Measurements from ENCODE around the gene RAD51B. TPM values are rescaled to one million over a fixed set of nuclear protein-coding genes. Genes with fewer than 3 reads are reported as not detected.

Gene RAD51B
- total RNA-seq, 6 donors from 2014 or later, result 10.6 to 63.9 (median 18.4) TPM

DNA sequence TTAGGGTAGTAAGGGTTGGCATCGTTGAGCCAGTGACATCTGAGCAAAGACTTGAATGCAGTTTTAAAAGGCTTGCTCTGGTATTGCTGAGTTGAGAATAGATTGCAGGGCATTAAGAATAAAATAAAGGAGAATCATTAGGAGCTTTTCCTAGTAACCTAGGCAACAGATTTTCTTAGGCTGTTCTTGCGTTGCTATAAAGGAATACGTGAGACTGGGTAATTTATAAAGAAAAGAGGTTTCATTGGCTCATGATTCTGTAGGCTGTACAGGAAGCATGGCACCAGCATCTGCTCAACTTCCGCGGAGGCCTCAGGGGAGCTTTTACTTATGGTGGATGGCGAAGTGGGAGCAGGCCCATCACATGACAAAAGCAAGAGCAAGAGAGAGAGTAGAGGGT lies 97.4 kb downstream of the RAD51B start:
- 92 to 93% methylated on average over 6 of the region's 6 CpGs for WGBS, 2 donors
- no peak overlapping the region for H3K27ac ChIP-seq

DNA sequence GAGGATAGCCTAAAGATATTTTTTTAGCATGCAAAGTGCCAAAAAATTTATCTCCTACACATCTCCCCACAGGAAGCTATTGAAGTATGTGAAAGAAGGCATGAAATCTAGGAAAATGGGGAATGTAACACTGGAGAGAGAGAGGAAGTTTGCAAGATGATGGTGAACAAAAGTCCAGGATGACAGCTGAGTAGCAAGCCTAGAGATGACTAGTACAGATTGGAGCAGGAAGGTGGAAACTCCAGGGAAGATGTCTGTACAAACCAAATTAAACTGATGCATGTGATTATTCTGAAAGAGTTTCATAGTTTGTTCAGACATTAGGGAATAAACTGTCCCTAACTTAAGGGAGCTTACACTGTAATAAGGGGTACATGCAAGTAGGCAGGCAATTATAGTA lies 99.3 kb downstream of the RAD51B start:
- H3K27me3 ChIP-seq, result no peaks in the 10 kb centered on the region
- ATAC-seq (ENCODE audit: low FRiP score in 2 of 2), result no peak

More for the DNA sequence above, 97.4 kb downstream of the RAD51B start:
- Histone ChIP-seq H3K4me1 (peaks cover 0 to 5% (median 0%) of the 10 kb centered on the region in 4 donors), H3K27me3 (no peaks in the 10 kb centered on the region), H3K36me3 (no peaks in the 10 kb centered on the region), H3K9me3 (no peaks in the 10 kb centered on the region), H3K4me3 (no peak overlapping the region)
- no peak for DNase-seq
- no peak for ATAC-seq (ENCODE audit: low FRiP score in 2 of 2)
- TF ChIP-seq, protein P1, sequence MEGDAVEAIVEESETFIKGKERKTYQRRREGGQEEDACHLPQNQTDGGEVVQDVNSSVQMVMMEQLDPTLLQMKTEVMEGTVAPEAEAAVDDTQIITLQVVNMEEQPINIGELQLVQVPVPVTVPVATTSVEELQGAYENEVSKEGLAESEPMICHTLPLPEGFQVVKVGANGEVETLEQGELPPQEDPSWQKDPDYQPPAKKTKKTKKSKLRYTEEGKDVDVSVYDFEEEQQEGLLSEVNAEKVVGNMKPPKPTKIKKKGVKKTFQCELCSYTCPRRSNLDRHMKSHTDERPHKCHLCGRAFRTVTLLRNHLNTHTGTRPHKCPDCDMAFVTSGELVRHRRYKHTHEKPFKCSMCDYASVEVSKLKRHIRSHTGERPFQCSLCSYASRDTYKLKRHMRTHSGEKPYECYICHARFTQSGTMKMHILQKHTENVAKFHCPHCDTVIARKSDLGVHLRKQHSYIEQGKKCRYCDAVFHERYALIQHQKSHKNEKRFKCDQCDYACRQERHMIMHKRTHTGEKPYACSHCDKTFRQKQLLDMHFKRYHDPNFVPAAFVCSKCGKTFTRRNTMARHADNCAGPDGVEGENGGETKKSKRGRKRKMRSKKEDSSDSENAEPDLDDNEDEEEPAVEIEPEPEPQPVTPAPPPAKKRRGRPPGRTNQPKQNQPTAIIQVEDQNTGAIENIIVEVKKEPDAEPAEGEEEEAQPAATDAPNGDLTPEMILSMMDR (IDR thresholded peaks at IDR 0.05), result no peak
- TF ChIP-seq EP300 (IDR thresholded peaks at IDR 0.05) (no peak), POLR2A (IDR thresholded peaks at IDR 0.05) (no peak), POLR2AphosphoS5 (IDR thresholded peaks at IDR 0.05) (no peak)

DNA sequence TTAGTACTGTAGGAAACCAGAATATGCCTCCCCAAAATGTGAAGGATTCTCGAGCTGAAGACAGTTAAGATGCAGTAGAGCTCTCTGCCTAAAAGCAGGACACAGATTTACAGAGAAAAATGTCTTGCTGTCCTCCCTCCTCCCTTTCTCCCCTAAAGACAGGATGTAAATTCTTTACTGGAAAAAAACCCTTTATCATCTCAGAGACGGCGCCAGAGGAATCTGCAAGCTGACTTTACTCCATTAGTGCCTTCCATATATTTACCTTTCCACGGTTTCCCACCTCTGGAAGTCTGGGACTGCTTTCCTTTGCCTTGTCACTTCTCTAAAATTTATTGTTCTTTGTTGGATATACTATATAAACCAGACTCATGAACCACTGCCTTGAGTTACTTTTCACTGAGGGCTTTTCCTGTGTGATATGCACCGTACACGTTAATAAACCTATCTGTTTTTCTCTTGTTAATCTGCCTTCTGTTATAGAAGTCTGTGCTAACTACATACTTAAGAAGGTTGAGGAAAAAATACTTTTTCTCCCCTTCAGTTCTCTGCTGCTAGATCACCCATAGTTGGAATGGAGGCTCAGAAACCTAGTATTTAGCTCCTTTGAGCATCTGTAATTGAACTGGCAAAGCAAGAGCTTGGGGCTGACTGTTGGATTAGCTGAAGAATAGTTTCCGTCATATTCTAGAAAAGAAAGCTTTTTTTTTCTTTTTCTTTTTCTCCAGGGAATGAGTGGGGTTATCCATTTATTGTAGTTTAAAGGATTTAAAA lies 99.9 kb downstream of the RAD51B start:
- WGBS, 2 donors, result 64% methylated on average over 7 of the region's 7 CpGs
- H3K9me3 ChIP-seq, result no peaks in the 10 kb centered on the region
- H3K4me3 ChIP-seq, result no peak overlapping the region
- TF ChIP-seq POLR2AphosphoS5 (IDR thresholded peaks at IDR 0.05) (no peak), POLR2A (IDR thresholded peaks at IDR 0.05) (no peak), EP300 (IDR thresholded peaks at IDR 0.05) (no peak)
- TF ChIP-seq, protein P1 (IDR thresholded peaks at IDR 0.05), result no peak
- DNase-seq (no peak), ATAC-seq (ENCODE audit: low FRiP score in 2 of 2) (no peak)
- peaks cover 0 to 5% (median 0%) of the 10 kb centered on the region in 4 donors for H3K4me1 ChIP-seq
- no peaks in the 10 kb centered on the region for H3K27me3 ChIP-seq
- no peak overlapping the region for H3K27ac ChIP-seq
- no peaks in the 10 kb centered on the region for H3K36me3 ChIP-seq

More for the DNA sequence above, 99.3 kb downstream of the RAD51B start:
- H3K36me3 ChIP-seq, result no peaks in the 10 kb centered on the region
- peaks cover 0 to 5% (median 0%) of the 10 kb centered on the region in 4 donors for H3K4me1 ChIP-seq
- TF ChIP-seq, protein P1 (IDR thresholded peaks at IDR 0.05), result no peak
- no peak for TF ChIP-seq EP300 (IDR thresholded peaks at IDR 0.05)
- TF ChIP-seq POLR2AphosphoS5 (IDR thresholded peaks at IDR 0.05), result no peak
- DNase-seq, result no peak
- H3K27ac ChIP-seq, result no peak overlapping the region
- no peaks in the 10 kb centered on the region for H3K9me3 ChIP-seq
- H3K4me3 ChIP-seq, result no peak overlapping the region

DNA sequence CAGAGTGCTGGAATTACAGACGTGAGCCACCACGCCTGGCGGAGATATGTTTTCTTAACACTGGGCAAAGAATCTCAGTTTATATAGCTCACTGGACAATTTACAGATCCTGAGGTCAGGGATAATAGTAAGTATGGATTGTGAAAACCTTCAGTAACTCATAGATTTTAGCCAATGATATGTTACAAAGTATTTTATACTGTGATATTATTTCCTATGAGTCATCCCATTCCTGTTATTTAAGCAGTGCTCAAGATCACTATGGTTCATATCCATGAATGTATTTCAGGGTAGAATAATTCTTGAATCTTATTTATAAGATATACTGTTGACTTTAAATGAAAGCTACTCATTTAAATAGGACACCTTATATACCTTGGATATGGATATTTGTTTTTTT lies 107.2 kb downstream of the RAD51B start:
- Histone ChIP-seq H3K4me1 (no peaks in the 10 kb centered on the region), H3K9me3 (peaks cover 0 to 11% (median 8%) of the 10 kb centered on the region in 4 donors), H3K27me3 (no peaks in the 10 kb centered on the region), H3K4me3 (no peak overlapping the region), H3K36me3 (no peaks in the 10 kb centered on the region), H3K27ac (no peak overlapping the region)
- ATAC-seq (ENCODE audit: low FRiP score in 2 of 2) (no peak), DNase-seq (no peak)
- WGBS, 2 donors, result 96 to 97% methylated on average over 3 of the region's 3 CpGs
- TF ChIP-seq POLR2AphosphoS5 (IDR thresholded peaks at IDR 0.05) (no peak), POLR2A (IDR thresholded peaks at IDR 0.05) (no peak), EP300 (IDR thresholded peaks at IDR 0.05) (no peak)
- TF ChIP-seq, protein P1 (IDR thresholded peaks at IDR 0.05), result no peak

DNA sequence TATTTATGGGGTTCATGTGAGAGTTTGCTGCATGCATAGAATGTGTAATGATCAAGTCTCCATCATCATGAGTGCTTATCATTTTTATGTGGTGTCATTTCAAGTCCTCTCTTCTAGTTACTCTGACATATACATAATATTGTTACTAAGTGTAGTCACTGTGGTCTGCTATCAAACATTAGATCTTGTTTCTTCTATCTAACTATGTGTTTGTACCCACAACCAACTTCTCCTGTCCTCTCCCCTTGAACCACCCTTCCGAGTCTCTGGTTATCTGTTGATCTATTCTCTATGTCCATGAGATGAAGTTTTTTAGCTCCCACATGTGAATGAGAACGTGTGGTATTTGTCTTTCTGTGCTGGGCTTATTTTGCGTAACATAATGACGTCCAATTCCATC lies 107.7 kb downstream of the RAD51B start:
- Histone ChIP-seq H3K27ac (no peak overlapping the region), H3K4me1 (no peaks in the 10 kb centered on the region), H3K4me3 (no peak overlapping the region), H3K27me3 (no peaks in the 10 kb centered on the region), H3K36me3 (no peaks in the 10 kb centered on the region), H3K9me3 (peaks cover 0 to 11% (median 8%) of the 10 kb centered on the region in 4 donors)
- ATAC-seq (ENCODE audit: low FRiP score in 2 of 2) (no peak), DNase-seq (no peak)
- TF ChIP-seq, protein P1 (IDR thresholded peaks at IDR 0.05), result no peak
- TF ChIP-seq EP300 (IDR thresholded peaks at IDR 0.05) (no peak), POLR2A (IDR thresholded peaks at IDR 0.05) (no peak), POLR2AphosphoS5 (IDR thresholded peaks at IDR 0.05) (no peak)
- WGBS, 2 donors, result 71 to 93% methylated on average over 4 of the region's 4 CpGs

Measured in upper lobe of left lung (tissue), 6 donors.